Retinal pigment epithelial cell (primary cell): Measurements from ENCODE around the gene SYMPK.

Source experiments
- DNase-seq: peaks from one replicate; pipeline ENCODE4 v3.0.0-alpha.2; 2010; ENCODE audit warnings: low read depth
- H3K4me3 ChIP-seq: 2 replicates; pipeline ENCODE4 v1.5.1; 2011; ENCODE audit warnings: mild to moderate bottlenecking, low read length, control low read depth, moderate library complexity
- TF ChIP-seq, protein P1 (sequence below): conservative IDR thresholded peaks from 2 replicates; pipeline ENCODE4 v1.5.1; 2011; ENCODE audit warnings: low read depth, low read length, control low read depth, inconsistent platforms

Gene SYMPK

DNA sequence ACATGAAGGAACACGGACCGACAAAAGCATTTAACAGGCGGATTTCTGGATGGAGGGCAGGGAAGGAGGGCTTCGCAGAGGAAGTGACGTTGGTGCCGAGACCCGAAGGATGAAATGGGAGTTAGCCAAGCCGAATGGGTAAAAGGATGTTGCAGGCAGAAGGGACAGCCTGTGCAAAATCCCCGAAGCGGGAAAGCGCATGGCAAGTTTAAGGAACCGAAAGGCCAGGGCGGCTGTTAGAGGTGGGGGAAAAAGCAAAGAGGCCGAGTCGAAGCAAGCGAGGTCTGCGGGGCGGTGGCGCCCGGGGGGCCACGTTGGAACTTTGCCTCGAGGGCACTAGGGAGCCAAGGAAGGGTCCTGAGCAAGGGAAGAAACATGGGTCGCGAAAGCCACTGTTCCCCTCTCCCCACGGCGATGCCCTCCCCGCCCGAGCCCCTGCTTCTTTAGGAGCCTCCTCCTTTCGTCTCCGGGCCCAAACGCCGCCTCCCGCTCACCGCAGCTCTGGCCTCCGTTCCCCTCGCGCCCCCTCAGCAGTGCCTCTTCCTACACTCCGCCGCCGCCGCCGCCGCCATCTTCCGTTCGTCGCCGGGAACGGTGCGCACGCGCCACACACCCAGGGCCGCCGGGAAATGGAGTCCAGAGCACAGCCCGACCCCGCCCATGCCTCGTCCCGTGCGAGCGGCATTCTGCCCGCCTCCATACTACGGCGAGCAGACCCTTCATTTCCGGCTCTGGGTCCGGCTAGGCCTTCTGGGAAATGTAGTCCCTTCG lies at the start of gene SYMPK:
Gene SYMPK (minus strand): TSS at position 584 of the 771 bp plus-strand sequence. CDS start 8,652 bp downstream, outside the sequence.
- peak; percentile 91 for DNase-seq
- TF ChIP-seq, protein P1, sequence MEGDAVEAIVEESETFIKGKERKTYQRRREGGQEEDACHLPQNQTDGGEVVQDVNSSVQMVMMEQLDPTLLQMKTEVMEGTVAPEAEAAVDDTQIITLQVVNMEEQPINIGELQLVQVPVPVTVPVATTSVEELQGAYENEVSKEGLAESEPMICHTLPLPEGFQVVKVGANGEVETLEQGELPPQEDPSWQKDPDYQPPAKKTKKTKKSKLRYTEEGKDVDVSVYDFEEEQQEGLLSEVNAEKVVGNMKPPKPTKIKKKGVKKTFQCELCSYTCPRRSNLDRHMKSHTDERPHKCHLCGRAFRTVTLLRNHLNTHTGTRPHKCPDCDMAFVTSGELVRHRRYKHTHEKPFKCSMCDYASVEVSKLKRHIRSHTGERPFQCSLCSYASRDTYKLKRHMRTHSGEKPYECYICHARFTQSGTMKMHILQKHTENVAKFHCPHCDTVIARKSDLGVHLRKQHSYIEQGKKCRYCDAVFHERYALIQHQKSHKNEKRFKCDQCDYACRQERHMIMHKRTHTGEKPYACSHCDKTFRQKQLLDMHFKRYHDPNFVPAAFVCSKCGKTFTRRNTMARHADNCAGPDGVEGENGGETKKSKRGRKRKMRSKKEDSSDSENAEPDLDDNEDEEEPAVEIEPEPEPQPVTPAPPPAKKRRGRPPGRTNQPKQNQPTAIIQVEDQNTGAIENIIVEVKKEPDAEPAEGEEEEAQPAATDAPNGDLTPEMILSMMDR: no peak

DNA sequence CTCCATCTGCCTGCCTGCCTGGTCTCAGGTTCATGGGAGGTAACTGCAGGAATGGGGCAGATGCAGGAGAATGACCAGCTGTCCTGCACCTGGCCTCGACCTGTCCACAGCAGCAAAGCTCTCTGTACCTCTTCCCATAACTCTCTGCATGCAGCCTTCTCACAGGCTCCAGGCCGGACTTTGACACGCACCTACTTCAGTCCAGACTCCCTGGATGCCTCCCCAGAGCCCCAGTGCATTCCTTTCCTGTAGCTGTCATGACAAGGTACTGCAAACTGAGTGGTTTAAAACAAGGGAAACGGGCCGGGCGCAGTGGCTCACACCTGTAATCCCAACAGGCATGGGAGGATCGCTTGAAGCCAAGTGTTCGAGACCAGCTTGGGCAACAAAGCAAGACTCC lies 48.3 kb upstream of the SYMPK start:
- no peak overlapping the region for H3K4me3 ChIP-seq
- DNase-seq: no peak
- TF ChIP-seq, protein P1: no peak

More for the DNA sequence above, at the start of gene SYMPK:
- H3K4me3 ChIP-seq: peak within 1 kb of the TSS; percentile 95

DNA sequence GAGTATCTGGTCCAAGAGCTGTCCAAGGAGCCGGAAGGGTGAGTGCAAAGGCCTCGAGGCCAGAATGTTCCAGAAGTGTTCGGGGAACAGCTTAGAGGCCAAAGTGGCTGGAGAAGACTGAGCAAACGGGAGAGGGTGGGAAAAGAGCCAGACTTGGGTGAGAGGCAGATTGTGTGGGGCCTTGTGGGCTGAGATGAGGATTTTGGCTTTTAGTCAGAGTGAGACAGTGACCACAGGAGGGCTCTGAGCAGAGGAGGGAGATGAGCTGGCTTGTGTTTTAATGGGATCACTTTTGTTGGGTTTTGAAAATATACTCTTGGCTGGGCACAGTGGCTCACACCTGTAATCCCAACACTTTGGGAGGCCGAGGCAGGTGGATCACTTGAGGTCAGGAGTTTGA lies 46.0 kb upstream of the SYMPK start:
- H3K4me3 ChIP-seq: no peak overlapping the region
- DNase-seq: no peak
- TF ChIP-seq, protein P1: no peak

DNA sequence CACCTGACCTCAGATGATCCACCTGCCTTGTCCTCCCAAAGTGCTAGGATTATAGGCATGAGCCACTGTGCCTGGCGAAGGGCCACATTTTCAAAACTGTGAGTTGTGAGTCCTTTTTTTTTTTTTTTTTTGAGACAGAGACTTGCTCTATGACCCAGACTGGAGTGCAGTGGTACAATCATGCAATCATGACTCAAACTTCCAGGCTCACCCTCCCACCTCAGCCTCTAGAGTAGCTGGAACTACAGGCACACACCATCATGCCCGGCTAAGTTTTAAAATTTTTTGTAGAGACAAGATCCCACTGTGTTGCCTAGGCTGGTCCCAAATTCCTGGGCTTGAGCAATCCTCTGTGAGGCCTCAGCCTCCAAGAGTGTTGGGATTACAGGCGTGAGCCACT lies 43.3 kb upstream of the SYMPK start:
- no peak overlapping the region for H3K4me3 ChIP-seq
- TF ChIP-seq, protein P1: no peak
- DNase-seq: no peak

DNA sequence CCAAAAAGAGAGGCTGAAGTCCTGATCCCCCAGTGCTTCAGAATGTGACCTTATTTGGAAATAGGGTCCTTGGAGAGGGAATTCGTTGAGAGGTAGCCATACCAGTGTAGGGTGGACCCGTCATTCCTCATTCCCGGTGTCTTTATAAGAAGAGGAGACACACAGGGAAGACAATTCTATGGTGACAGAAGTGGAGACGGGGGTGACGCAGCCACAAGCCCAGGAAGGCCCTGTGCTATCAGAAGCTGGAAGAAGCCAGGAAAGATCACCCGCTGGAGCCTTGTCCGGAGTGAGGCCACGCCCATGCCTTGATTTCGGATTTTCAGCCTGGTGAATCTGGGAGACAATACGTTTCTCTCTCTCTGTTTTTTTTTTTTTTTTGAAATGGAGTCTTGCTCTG lies 42.1 kb upstream of the SYMPK start:
- no peak overlapping the region for H3K4me3 ChIP-seq
- TF ChIP-seq, protein P1: no peak
- DNase-seq: no peak

DNA sequence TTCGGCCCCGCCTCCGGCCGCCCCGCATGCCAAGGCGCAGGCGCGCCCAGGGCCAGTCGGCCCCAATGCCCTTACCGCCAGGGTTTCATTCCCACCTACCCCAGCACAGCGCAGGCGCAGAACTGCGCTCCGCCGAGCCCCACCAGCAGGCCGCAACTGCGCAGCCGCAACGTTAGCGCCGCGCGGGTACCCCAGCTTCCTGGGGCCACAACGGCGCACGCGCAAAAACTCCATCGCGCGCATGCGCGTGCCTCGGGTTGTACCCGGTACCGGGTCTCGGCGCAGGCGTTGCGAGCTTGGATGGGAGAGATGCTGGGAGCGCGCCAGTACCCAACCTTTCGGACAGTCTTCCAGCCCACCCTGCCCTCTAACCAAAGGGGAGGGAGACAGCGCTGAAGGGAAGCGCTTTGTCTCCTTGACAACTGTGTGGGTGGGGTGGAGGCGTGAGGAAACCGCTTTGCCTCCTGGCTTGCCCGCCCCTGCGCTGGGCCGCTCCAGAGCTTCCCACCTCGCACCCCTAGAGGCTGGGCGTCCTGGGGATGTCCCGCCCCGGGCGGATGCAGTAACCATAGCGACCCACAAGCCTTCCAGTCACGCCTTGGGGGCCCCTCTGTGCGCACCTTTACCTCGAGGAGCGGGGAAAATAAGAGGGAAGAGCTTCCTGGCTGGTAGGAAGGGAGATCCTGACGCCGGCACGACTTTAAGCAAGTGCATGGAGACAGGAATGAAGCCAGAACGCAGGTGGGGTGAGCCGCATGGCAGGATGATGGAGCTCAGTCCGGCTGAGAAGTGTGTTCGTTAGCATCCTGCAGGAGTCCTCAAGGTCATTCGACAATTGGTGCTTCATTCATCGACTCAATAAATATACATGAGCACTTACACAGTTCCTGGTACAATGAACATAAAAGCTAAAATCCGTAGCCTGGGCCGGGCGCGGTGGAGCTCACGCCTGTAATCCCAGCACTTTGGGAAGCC lies 40.0 kb upstream of the SYMPK start:
- peak; percentile 76 for DNase-seq
- TF ChIP-seq, protein P1: no peak
- H3K4me3 ChIP-seq: peak overlapping the region; percentile 83
